HEK293 (cell line): Measurements from ENCODE around the gene GPHN.

ENCODE experiments used
- CTCF ChIA-PET: fragments of 350-600 bp; formaldehyde crosslinking; extraction: SDS; loops from one replicate; lab custom pipeline; 2021; ENCODE audit warnings: antibody characterized with exemption; lab: Yijun Ruan, JAX
- POLR2A ChIA-PET: fragments of 300-600 bp; formaldehyde crosslinking; extraction: SDS; loops from one replicate; lab custom pipeline; 2020; ENCODE audit warnings: antibody characterized with exemption, inconsistent platforms; lab: Yijun Ruan, JAX
- H3K27ac ChIP-seq: fragments of 200-500 bp; sonication (Bioruptor generic); 2 replicates; pipeline ENCODE4 v1.5.1; 2014; ENCODE audit warnings: low read depth, low read length, control low read depth, inconsistent platforms; ENCODE audit errors: extremely low read depth
- H3K36me3 ChIP-seq, 2 experiments: fragments of 200-500 bp in 1 of 2; sonication (Bioruptor generic) in 1 of 2; 1 replicate in 1 of 2; 2 replicates in 1 of 2; pipeline ENCODE4 v1.5.1; 2014 to 2017; ENCODE audit warnings: inconsistent platforms in 2 of 2, low read length in 2 of 2; ENCODE audit not compliant: control insufficient read depth in 2 of 2, insufficient read depth in 1 of 2
- H3K4me1 ChIP-seq: fragments of 200-500 bp; sonication (Bioruptor generic); 2 replicates; pipeline ENCODE4 v1.5.1; 2014; ENCODE audit warnings: mild to moderate bottlenecking, low read length, inconsistent platforms; ENCODE audit not compliant: control insufficient read depth, insufficient read depth
- H3K4me3 ChIP-seq: 2 replicates; pipeline ENCODE4 v1.5.1; 2011; ENCODE audit warnings: low read depth, mild to moderate bottlenecking, control low read depth, low read length, moderate library complexity
- H3K9me3 ChIP-seq: fragments of 200-500 bp; sonication (Bioruptor generic); 2 replicates; pipeline ENCODE4 v1.5.1; 2014; ENCODE audit warnings: low read depth, low read length, inconsistent platforms; ENCODE audit not compliant: control insufficient read depth, insufficient read depth
- GFI1B ChIP-seq: fragments of 450-650 bp; formaldehyde crosslinking; IDR thresholded peaks from 2 replicates; pipeline ENCODE4 v1.5.1; 2016; ENCODE audit warnings: missing biosample characterization, missing genetic modification characterization
- KLF10 ChIP-seq: fragments of 450-650 bp; IDR thresholded peaks from 2 replicates; pipeline ENCODE4 v1.5.1; 2018; ENCODE audit warnings: missing biosample characterization, mild to moderate bottlenecking, missing genetic modification characterization
- YY2 ChIP-seq: fragments of 450-650 bp; formaldehyde crosslinking; IDR thresholded peaks from 2 replicates; pipeline ENCODE4 v1.5.1; 2016; ENCODE audit warnings: missing biosample characterization, missing genetic modification characterization
- ZBTB17 ChIP-seq: fragments of 450-650 bp; formaldehyde crosslinking; IDR thresholded peaks from 2 replicates; pipeline ENCODE4 v1.5.1; 2016; ENCODE audit warnings: missing biosample characterization, missing genetic modification characterization
- ZBTB6 ChIP-seq: fragments of 450-650 bp; formaldehyde crosslinking; IDR thresholded peaks from 2 replicates; pipeline ENCODE4 v1.5.1; 2017; ENCODE audit warnings: missing biosample characterization, missing genetic modification characterization
- ZNF133 ChIP-seq: fragments of 450-650 bp; formaldehyde crosslinking; IDR thresholded peaks from 2 replicates; pipeline ENCODE4 v1.5.1; 2016; ENCODE audit warnings: missing biosample characterization, missing genetic modification characterization
- ZNF148 ChIP-seq: fragments of 450-650 bp; formaldehyde crosslinking; IDR thresholded peaks from 2 replicates; pipeline ENCODE4 v1.5.0; 2017; ENCODE audit warnings: missing biosample characterization, missing genetic modification characterization, borderline replicate concordance
- ZNF19 ChIP-seq: fragments of 450-650 bp; formaldehyde crosslinking; IDR thresholded peaks from 2 replicates; pipeline ENCODE4; 2016; ENCODE audit warnings: missing biosample characterization, missing genetic modification characterization, low read depth
- ZNF266 ChIP-seq: fragments of 450-650 bp; formaldehyde crosslinking; IDR thresholded peaks from 2 replicates; pipeline ENCODE4 v1.5.1; 2016; ENCODE audit warnings: missing biosample characterization, missing genetic modification characterization, low read depth
- ZNF391 ChIP-seq: fragments of 450-650 bp; formaldehyde crosslinking; IDR thresholded peaks from 2 replicates; pipeline ENCODE4 v1.5.1; 2016; ENCODE audit warnings: low read depth, missing biosample characterization, missing genetic modification characterization, borderline replicate concordance
- ZNF416 ChIP-seq: fragments of 450-650 bp; formaldehyde crosslinking; IDR thresholded peaks from 2 replicates; pipeline ENCODE4 v1.5.1; 2016; ENCODE audit warnings: missing biosample characterization, missing genetic modification characterization
- ZNF48 ChIP-seq: fragments of 450-650 bp; formaldehyde crosslinking; IDR thresholded peaks from 2 replicates; pipeline ENCODE4 v1.5.1; 2016; ENCODE audit warnings: missing biosample characterization, missing genetic modification characterization
- ZNF530 ChIP-seq: fragments of 450-650 bp; formaldehyde crosslinking; IDR thresholded peaks from 2 replicates; pipeline ENCODE4 v1.5.1; 2016; ENCODE audit warnings: low read depth, missing biosample characterization, missing genetic modification characterization
- ZNF549 ChIP-seq: fragments of 450-650 bp; IDR thresholded peaks from 2 replicates; pipeline ENCODE4 v1.5.1; 2018; ENCODE audit warnings: missing biosample characterization, missing genetic modification characterization, mild to moderate bottlenecking, inconsistent platforms, moderate library complexity
- ZNF621 ChIP-seq: fragments of 450-650 bp; formaldehyde crosslinking; IDR thresholded peaks from 2 replicates; pipeline ENCODE4 v1.5.1; 2017; ENCODE audit warnings: missing biosample characterization, missing genetic modification characterization
- ZNF624 ChIP-seq: fragments of 450-650 bp; formaldehyde crosslinking; IDR thresholded peaks from 2 replicates; pipeline ENCODE4 v1.5.1; 2017; ENCODE audit warnings: missing biosample characterization, missing genetic modification characterization
- ZNF701 ChIP-seq: fragments of 450-650 bp; formaldehyde crosslinking; IDR thresholded peaks from 2 replicates; pipeline ENCODE4 v1.5.1; 2016; ENCODE audit warnings: missing biosample characterization, missing genetic modification characterization
- ZNF768 ChIP-seq: fragments of 450-650 bp; formaldehyde crosslinking; IDR thresholded peaks from 2 replicates; pipeline ENCODE4 v1.5.1; 2018; ENCODE audit warnings: missing biosample characterization, mild to moderate bottlenecking, missing genetic modification characterization
- ZNF785 ChIP-seq: fragments of 450-650 bp; formaldehyde crosslinking; IDR thresholded peaks from 2 replicates; pipeline ENCODE4 v1.5.1; 2016; ENCODE audit warnings: missing biosample characterization, missing genetic modification characterization
- ZSCAN23 ChIP-seq: fragments of 450-650 bp; formaldehyde crosslinking; IDR thresholded peaks from 2 replicates; pipeline ENCODE4 v1.5.1; 2016; ENCODE audit warnings: missing biosample characterization, missing genetic modification characterization
- ZSCAN5A ChIP-seq: fragments of 450-650 bp; formaldehyde crosslinking; IDR thresholded peaks from 2 replicates; pipeline ENCODE4 v1.5.1; 2016; ENCODE audit warnings: missing biosample characterization, missing genetic modification characterization
- ZXDB ChIP-seq: fragments of 450-650 bp; formaldehyde crosslinking; IDR thresholded peaks from 2 replicates; pipeline ENCODE4 v1.5.1; 2016; ENCODE audit warnings: missing biosample characterization, missing genetic modification characterization

GPHN gene

GRCh38 chr14:67188326-67188725 is 680.4 kb downstream of the GPHN start:
- CTCF ChIA-PET: interaction anchor here (0.7 kb wide), 1 partner anchor 65 kb away, joined by 3 read pairs; no protein-coding TSS in a partner anchor

GRCh38 chr14:67191768-67192290 is 683.9 kb downstream of the GPHN start:
- no peaks in the 10 kb centered on the region for H3K36me3 ChIP-seq
- H3K9me3 ChIP-seq: no peaks in the 10 kb centered on the region
- no peak overlapping the region for H3K27ac ChIP-seq
- TF ChIP-seq ZNF48 (tag by site-specific recombination): no peak
- no peak for TF ChIP-seq YY2 (tag by site-specific recombination)
- TF ChIP-seq KLF10 (tag by site-specific recombination): no peak
- TF ChIP-seq ZSCAN23 (tag by site-specific recombination): no peak
- no peak for TF ChIP-seq GFI1B
- no peak for TF ChIP-seq ZNF530 (tag by site-specific recombination)
- TF ChIP-seq ZXDB (tag by site-specific recombination): no peak
- TF ChIP-seq ZNF391 (tag by site-specific recombination): no peak
- TF ChIP-seq ZBTB6 (tag by site-specific recombination): no peak
- no peak for TF ChIP-seq ZSCAN5A (tag by site-specific recombination)
- H3K4me3 ChIP-seq: no peak overlapping the region
- H3K4me1 ChIP-seq: peaks cover 17% of the 10 kb centered on the region
- ChIA-PET CTCF (interaction anchor here (1.1 kb wide), 1 partner anchor 24 kb away, joined by 4 read pairs; no protein-coding TSS in a partner anchor), POLR2A (interaction anchor here (0.9 kb wide), 1 partner anchor 24 kb away, joined by 3 read pairs; no protein-coding TSS in a partner anchor)

More at GRCh38 chr14:67188326-67188725, 680.4 kb downstream of the GPHN start:
- H3K36me3 ChIP-seq: no peaks in the 10 kb centered on the region
- H3K27ac ChIP-seq: no peak overlapping the region
- peaks cover 18% of the 10 kb centered on the region for H3K4me1 ChIP-seq
- no peak for TF ChIP-seq ZBTB17 (tag by site-specific recombination)
- no peak for TF ChIP-seq ZNF785 (tag by site-specific recombination)
- no peak for TF ChIP-seq ZNF549 (tag by site-specific recombination)
- TF ChIP-seq ZNF133 (tag by site-specific recombination): no peak
- TF ChIP-seq ZNF768 (tag by site-specific recombination): no peak
- TF ChIP-seq ZNF416 (tag by site-specific recombination): no peak
- TF ChIP-seq ZNF148 (tag by site-specific recombination): no peak
- no peak for TF ChIP-seq ZNF701
- TF ChIP-seq ZNF624 (tag by site-specific recombination): no peak
- TF ChIP-seq ZNF621 (tag by site-specific recombination): no peak
- TF ChIP-seq ZNF19: no peak
- no peak for TF ChIP-seq ZNF266 (tag by site-specific recombination)
- TF ChIP-seq ZBTB6 (tag by site-specific recombination): no peak
- POLR2A ChIA-PET: interaction anchor here (1.0 to 1.5 kb wide), 2 partner anchors 8 to 53 kb away, joined by 3 to 4 read pairs; partner anchors contain the start of gene PALS1
- H3K4me3 ChIP-seq: no peak overlapping the region
- no peaks in the 10 kb centered on the region for H3K9me3 ChIP-seq
